Activated T-cell treated with anti-CD3 and anti-CD28 coated beads, Interleukin-2, amount 50 U/mL, for 4 hours (primary cell): Measurements from ENCODE around the gene ZNF618. TPM values are rescaled to one million over a fixed set of nuclear protein-coding genes. Genes with fewer than 3 reads are reported as not detected.

Experiments
- ATAC-seq, 2 donors: fragments of 200-7000 bp; cut with Tn5 transposase; one replicate each; pipeline ENCODE4 v1.10.0; 2021
- DNase-seq: peaks from one replicate; pipeline ENCODE4 v3.0.0-alpha.2; 2020
- H3K27me3 Mint-ChIP-seq: one replicate; pipeline ENCODE4 v1.8.0; 2021; ENCODE audit warnings: low read depth, mixed read lengths
- H3K36me3 Mint-ChIP-seq: one replicate; pipeline ENCODE4 v1.8.0; 2022; ENCODE audit warnings: mixed read lengths; ENCODE audit not compliant: insufficient read depth
- H3K4me1 Mint-ChIP-seq: one replicate; pipeline ENCODE4 v1.8.0; 2021; ENCODE audit warnings: low read depth, mixed read lengths
- H3K4me3 Mint-ChIP-seq: one replicate; pipeline ENCODE4 v1.8.0; 2021; ENCODE audit warnings: mild to moderate bottlenecking, moderate library complexity, mixed read lengths
- H3K9me3 Mint-ChIP-seq: one replicate; pipeline ENCODE4 v1.8.0; 2021; ENCODE audit warnings: mixed read lengths
- total RNA-seq, 3 donors: library from RNA; stranded (reverse); gene quantifications; one replicate each; pipeline ENCODE4 v1.2.1, GENCODE V29; 2021

The ZNF618 gene
- total RNA-seq, 3 donors from 2014 or later = 0.19 to 0.48 (median 0.21) TPM

DNA sequence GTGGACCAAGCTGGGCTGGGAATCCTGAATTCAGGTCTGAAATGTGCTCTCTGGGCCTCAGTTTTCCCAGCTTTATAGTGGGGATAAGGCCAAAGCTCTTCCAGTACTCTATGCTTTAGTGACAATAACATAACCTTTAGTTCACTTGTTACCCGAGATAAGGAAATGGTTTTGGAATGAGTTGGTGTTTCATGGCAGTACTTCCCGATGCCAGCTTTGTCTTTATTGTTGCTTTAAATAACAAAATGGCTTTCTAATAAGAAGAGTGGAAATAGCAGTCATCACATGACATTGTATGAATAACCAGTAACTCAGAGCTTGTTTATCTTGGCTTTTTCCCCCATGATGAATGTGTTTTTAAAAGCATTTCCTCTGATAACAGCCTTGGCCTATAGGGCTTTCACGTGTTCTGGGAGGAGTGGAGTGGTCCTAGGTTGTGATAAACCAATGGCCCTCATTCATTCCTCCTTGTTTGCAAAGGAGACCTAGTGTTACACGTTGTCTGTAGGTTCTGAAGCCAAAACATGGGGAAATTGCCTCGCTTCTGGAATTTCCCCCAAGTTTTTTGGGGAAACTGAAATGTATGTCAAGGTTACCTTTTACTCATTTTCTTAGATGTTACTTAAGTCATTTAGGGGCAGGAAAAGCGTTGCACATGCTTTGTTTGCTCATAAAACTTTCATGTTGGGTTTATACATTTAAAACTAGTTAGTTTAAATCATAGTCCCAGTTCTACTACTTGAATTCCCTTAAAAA is 53.7 kb downstream of the ZNF618 start:
- ATAC-seq = no peak
- DNase-seq = no peak
- H3K4me3 Mint-ChIP-seq = no peak overlapping the region

DNA sequence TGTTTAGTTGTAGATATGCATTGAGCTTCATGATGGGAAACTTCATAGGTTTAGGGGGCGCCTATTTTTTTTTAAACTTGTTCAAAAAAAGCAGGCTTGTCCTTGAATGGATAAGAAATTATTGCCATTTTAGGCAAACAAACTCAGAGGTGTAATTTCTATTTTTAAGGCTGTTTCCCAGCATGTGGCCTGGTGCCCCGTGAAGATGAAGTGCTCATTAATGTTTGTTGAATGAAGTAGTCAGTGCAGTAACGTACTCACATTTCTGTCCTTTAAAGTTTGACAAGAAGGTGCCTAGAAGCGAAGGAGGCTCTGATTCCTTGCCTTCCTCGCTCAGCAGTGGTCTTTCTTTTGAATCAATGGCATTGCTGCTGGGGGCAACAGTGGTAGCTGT is 54.3 kb downstream of the ZNF618 start:
- ATAC-seq = no peak
- no peaks in the 10 kb centered on the region for H3K36me3 Mint-ChIP-seq
- no peaks in the 10 kb centered on the region for H3K4me1 Mint-ChIP-seq
- no peak overlapping the region for H3K4me3 Mint-ChIP-seq
- DNase-seq = no peak
- H3K9me3 Mint-ChIP-seq = peaks cover 18% of the 10 kb centered on the region
- H3K27me3 Mint-ChIP-seq = peaks cover 4% of the 10 kb centered on the region

More for the DNA sequence above, 53.7 kb downstream of the ZNF618 start:
- peaks cover 18% of the 10 kb centered on the region for H3K9me3 Mint-ChIP-seq
- no peaks in the 10 kb centered on the region for H3K4me1 Mint-ChIP-seq
- no peaks in the 10 kb centered on the region for H3K36me3 Mint-ChIP-seq
- peaks cover 4% of the 10 kb centered on the region for H3K27me3 Mint-ChIP-seq

DNA sequence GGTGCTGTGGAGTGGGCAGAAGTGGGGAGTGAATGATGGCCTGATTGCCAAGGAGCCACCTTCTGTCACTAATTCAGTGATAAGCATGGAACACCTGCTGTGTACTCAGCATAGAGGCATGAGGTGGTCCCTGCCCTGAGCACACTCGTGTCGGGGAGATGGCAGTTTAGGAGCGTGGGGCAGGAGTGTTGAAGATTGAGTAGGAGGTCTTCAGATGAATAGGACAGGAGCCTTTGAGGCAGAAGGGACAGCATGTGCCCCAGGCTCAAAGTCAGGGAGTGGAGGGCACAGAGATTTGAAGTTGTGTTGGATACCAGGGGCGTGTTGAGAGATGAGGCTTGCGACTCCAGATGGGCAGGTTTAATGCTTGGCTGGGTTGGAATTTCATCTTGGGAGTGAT is 55.0 kb downstream of the ZNF618 start:
- Mint-ChIP-seq H3K27me3 (peaks cover 4% of the 10 kb centered on the region), H3K4me3 (no peak overlapping the region), H3K36me3 (no peaks in the 10 kb centered on the region), H3K4me1 (no peaks in the 10 kb centered on the region), H3K9me3 (peaks cover 18% of the 10 kb centered on the region)
- DNase-seq (no peak), ATAC-seq (no peak)

DNA sequence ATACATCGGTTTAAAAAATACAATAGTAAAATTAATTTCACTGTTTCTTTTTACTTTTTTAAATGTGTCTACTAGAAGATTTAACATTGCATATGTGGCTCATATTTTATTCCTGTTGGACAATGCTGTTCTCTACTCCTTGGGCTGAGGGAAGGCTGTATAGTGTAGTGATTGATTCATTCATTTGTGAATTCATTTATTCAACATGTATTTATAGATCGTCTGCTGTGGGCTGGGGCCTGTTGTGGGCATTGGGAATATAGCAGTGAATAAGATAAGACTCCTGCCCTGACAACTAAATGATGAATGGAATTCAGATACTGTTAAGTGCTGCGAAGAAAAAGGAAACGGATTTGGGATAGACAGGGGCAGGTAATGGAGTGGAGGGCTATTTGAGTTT is 55.7 kb downstream of the ZNF618 start:
- peaks cover 13% of the 10 kb centered on the region for H3K9me3 Mint-ChIP-seq

DNA sequence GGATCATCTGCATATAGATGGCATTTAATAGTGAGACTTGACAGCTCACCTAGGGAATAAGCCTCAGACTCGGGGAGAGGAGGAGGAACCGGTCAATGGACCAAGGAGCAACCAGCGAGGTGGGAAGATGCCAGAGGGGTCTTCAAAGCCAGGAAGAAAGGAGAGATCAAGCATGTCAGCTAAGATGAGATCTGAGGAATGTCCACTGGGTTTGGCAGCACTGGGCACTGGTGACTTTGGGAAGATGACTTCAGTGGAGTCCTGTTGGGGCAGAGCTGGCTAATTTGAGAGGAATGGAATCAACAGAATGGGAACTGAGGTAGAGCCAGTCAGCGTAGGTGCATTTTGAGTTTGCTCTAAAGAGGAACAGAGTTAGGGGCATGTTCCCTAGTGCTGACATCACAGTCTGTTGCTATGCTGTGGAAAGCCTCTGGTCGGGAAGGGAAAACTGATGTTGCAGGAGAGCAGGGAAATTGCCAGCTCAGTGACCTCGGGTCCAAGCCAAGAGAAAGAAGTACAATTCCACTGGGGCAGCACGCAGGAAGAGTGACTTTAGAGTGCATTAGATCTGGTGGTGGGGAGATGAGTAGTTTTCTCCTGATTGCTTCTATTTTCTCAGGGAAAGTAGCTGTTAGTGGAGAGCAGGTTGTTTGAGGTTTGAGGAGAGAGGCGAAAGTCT is 56.9 kb downstream of the ZNF618 start:
- DNase-seq = no peak
- ATAC-seq = no peak
- no peaks in the 10 kb centered on the region for H3K36me3 Mint-ChIP-seq
- peaks cover 10% of the 10 kb centered on the region for H3K9me3 Mint-ChIP-seq
- no peaks in the 10 kb centered on the region for H3K27me3 Mint-ChIP-seq
- no peaks in the 10 kb centered on the region for H3K4me1 Mint-ChIP-seq
- no peak overlapping the region for H3K4me3 Mint-ChIP-seq

More for the DNA sequence above, 55.7 kb downstream of the ZNF618 start:
- ATAC-seq (no peak), DNase-seq (no peak)
- Mint-ChIP-seq H3K27me3 (no peaks in the 10 kb centered on the region), H3K36me3 (no peaks in the 10 kb centered on the region), H3K4me1 (no peaks in the 10 kb centered on the region), H3K4me3 (no peak overlapping the region)

DNA sequence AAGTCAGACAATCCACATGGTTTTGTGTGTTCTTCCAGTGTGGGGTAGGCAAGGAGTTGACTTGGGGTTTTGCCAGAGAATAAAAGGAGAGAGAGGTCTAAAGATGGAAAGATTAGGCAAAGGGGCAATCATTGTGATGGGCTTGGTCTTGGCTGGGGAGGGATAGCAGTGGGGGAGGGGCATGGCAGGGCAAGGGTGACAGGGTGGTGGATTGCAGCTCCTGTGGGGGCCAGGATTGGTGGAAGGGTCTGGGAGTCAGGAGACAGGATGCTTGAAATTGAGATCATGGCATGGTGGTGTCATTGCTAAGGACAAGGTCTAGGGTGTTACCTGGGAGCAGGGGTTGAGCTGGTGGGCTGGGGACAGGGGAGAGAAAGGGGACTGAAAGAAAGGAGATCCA is 57.6 kb downstream of the ZNF618 start:
- H3K36me3 Mint-ChIP-seq = no peaks in the 10 kb centered on the region
- H3K9me3 Mint-ChIP-seq = peaks cover 4% of the 10 kb centered on the region
- no peaks in the 10 kb centered on the region for H3K4me1 Mint-ChIP-seq
- DNase-seq (no peak), ATAC-seq (no peak)
- H3K4me3 Mint-ChIP-seq = no peak overlapping the region
- no peaks in the 10 kb centered on the region for H3K27me3 Mint-ChIP-seq

DNA sequence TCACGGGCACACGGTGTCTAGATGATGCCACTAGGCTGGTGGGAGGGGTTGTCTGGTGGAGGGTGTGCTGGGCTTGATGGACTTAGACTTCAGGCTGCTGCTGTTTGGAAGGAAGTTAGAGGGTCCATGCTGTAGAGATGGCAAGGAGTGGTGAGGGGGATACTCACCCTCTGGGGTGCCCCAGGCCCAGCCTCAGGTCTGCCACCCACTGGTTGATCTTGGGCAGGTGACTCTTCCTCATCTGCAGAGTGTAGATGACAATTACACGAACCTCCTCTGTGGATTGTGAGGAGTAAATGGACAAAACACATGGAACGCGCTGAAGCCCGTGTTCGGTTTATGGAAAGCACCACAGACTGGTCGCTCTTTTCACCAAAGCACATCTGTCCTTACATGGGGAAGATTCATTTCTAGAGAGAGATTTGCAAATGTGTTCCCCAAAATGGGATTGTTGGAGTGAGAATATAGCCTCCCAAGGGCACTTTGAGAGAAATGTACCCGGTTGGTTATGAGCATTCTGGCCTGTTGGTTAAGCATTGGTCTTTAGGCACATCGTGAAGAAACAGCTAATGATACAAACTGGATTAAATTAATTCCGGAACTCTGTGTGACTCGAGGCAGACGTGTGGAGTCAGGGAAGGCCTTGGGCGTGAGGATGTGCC is 58.2 kb downstream of the ZNF618 start:
- Mint-ChIP-seq H3K4me1 (no peaks in the 10 kb centered on the region), H3K4me3 (no peak overlapping the region), H3K9me3 (peaks cover 3% of the 10 kb centered on the region), H3K27me3 (no peaks in the 10 kb centered on the region), H3K36me3 (no peaks in the 10 kb centered on the region)
- no peak for DNase-seq
- ATAC-seq = no peak

DNA sequence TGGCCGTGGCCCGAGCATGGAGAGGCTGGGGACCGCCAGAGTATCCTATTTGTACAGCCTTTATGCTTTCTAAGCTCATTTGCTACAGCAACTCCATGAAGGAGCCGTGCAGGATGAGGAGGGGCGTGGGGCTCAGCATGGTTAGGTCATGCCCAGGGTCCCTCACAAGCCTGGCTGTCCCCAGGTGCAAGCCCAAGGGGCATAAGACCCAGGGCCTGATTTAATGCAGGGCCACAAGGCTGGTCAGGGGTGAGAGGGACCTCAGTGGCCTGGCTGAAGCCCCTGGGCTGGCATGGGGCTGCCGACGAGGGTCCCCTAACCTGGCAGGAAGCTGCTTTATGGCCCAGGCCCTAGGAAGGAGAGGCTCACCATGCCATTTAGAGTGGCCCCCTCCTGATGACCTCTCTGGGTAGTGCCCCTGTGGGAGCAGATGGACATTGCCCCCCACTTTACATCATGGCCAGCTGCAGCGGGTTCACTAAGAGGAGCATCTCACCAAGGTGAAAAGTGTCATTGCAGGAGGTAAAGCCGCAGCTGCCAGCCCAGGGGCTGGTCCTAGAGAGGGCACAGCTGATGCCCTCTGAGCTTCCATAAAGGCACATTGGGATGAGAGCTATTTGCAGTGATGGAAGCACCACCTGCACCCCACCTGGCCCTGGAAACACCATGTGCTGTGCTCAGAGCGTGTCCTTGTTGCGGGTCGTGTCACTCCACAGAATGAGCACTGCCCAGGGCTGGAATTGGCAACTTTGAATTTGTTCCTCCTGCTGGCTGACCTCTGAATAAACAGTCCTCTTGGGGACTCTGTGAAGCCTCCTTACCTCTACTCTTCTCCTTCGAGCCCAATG is 58.9 kb downstream of the ZNF618 start:
- Mint-ChIP-seq H3K4me3 (no peak overlapping the region), H3K4me1 (no peaks in the 10 kb centered on the region), H3K27me3 (no peaks in the 10 kb centered on the region), H3K9me3 (no peaks in the 10 kb centered on the region), H3K36me3 (no peaks in the 10 kb centered on the region)
- no peak for DNase-seq
- no peak for ATAC-seq

DNA sequence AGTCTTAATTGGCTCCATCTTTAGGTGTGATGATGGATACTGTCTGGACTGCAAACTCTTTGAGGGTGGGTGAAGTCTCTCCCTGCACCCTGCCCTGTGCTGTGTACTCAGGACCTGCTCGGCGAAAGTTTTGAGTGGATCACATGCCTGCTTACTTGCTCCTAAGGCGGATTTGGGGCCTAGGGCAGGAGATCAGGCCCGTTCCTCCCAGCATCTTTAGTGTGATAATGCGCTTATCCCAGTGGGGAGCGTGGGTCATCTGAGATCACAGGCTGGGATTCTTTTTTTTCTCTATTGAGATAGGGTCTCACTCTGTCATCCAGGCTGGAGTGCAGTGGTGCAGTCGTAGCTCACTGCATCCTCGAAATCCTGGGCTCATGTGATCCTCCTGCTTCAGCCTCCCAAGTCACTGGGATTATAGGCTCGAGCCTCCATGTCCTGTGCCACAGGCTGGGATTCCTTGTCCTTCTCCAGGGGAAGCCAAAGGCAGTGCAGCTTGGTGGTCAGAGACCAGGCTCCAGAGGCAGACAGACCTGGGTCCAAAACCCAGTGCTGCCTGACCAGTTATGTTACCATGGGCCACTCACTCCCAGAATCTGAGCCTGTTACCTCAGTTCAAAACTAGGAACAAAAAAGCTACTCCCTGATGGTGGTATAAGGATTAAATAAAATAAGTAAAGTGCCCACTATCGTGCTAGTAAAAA is 59.7 kb downstream of the ZNF618 start:
- no peak for DNase-seq
- H3K36me3 Mint-ChIP-seq = no peaks in the 10 kb centered on the region
- H3K4me3 Mint-ChIP-seq = no peak overlapping the region
- H3K27me3 Mint-ChIP-seq = no peaks in the 10 kb centered on the region
- no peaks in the 10 kb centered on the region for H3K4me1 Mint-ChIP-seq
- ATAC-seq = no peak
- no peaks in the 10 kb centered on the region for H3K9me3 Mint-ChIP-seq

DNA sequence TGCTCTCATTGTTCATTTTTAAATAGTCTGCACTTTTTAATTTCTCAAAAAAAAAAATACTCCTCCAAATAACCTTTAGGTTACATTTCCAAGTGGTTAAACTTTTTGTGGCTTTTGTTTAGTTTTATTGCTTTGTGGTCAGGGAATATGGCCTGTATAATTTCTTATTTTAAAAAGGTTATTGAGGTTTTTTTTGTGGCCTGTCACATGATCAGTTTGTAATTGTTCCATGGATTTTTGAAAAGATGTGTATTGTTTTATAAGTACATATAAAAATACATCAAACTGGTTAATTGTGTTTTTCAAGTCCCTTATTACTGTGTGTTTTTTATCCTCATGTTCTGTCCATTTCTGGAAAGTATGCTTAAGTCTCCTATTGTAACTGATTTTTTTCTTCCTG is 64.0 kb downstream of the ZNF618 start:
- no peaks in the 10 kb centered on the region for H3K4me1 Mint-ChIP-seq
- H3K27me3 Mint-ChIP-seq = peaks cover 2% of the 10 kb centered on the region
- H3K4me3 Mint-ChIP-seq = no peak overlapping the region
- peaks cover 3% of the 10 kb centered on the region for H3K36me3 Mint-ChIP-seq
- no peaks in the 10 kb centered on the region for H3K9me3 Mint-ChIP-seq
- no peak for ATAC-seq
- DNase-seq = no peak

DNA sequence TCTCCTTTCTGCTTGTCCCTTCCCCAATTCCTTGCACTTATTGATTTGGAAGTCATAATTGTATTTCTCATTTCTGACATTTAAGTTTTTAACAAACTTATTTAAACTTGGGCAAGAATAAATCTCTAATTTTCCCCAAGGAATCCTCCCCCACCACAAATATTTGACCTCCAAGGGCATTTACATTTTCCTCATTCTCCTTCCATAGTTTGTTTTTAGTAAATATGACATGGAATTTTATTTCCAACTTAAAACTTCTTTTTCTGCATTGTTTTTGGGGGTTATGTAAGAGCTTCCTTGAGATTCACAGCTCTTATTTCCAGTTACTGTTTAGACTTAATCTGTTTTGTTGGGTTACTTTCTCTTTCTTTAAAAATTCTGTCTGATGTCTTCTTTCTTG is 64.9 kb downstream of the ZNF618 start:
- Mint-ChIP-seq H3K36me3 (peaks cover 6% of the 10 kb centered on the region), H3K27me3 (peaks cover 5% of the 10 kb centered on the region), H3K4me3 (no peak overlapping the region), H3K4me1 (no peaks in the 10 kb centered on the region), H3K9me3 (no peaks in the 10 kb centered on the region)
- ATAC-seq (no peak), DNase-seq (no peak)

DNA sequence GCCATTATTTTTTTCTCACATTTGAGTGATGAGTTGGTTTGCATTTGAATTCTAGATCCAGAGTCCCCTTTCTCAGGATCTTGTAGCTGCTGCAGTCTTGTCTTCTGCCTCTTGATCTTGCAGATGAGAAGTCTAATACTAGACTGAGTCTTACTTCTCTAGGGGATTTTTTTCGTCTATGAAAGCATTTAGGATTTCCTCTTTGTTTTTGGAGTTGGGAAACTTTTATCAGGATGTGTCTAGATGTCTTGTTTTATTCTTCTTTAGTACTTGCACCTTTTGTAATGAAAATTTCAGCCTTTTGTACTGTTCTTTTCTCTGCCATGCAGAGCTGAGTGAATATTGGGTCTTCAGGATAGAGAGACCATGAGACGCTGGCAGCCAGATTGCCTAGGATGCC is 65.4 kb downstream of the ZNF618 start:
- ATAC-seq = no peak
- H3K27me3 Mint-ChIP-seq = peaks cover 5% of the 10 kb centered on the region
- H3K9me3 Mint-ChIP-seq = no peaks in the 10 kb centered on the region

DNA sequence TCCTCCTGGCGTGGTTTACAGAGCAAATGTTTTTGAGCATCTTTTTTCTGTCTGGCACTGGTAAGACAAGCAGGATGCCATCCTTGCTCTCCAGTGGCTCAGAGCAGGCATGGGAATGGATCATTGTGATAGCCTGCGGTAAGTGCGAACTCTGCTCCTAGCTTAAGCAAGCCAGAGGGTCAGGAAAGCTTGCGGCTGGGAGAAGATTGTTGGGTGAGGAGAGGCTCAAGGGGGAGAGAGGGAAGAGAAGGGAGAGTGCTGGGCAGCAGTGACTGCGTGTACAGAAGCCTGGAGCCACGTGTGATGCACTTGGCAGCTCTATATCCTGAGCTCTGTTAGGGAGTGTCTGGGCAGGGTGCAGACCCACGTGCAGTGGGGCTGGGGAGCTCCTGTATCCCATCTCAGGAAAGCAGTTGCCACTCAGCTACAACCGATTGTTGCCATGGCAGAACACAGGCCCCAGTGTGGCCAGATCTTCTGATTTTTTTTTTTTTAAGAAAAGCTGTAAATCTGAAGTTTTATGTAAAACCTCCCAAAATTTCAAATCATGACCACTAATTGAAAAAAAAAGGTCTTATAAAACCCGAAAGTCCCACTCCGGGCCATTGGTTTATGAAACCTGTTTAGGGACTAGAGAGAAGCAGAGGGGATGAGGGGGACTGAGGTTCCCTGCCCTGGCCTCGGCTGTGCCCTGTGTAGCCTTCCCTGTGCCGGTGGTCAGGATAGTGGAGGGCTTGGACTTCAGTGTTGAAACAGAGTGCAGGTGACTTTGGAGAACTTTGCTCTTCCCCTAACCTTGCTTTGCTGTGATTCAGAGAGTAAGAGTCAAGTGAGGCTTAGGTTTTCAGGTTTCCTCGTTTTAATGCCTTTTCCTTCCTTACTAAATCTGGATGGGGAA is 67.3 kb downstream of the ZNF618 start:
- Mint-ChIP-seq H3K4me1 (no peaks in the 10 kb centered on the region), H3K36me3 (peaks cover 6% of the 10 kb centered on the region), H3K4me3 (no peak overlapping the region), H3K9me3 (no peaks in the 10 kb centered on the region), H3K27me3 (peaks cover 5% of the 10 kb centered on the region)
- DNase-seq (no peak), ATAC-seq (no peak)

More for the DNA sequence above, 65.4 kb downstream of the ZNF618 start:
- Mint-ChIP-seq H3K4me1 (no peaks in the 10 kb centered on the region), H3K4me3 (no peak overlapping the region), H3K36me3 (peaks cover 6% of the 10 kb centered on the region)
- DNase-seq = no peak
